ENCODE data around the gene CDH19.

Gene CDH19

DNA sequence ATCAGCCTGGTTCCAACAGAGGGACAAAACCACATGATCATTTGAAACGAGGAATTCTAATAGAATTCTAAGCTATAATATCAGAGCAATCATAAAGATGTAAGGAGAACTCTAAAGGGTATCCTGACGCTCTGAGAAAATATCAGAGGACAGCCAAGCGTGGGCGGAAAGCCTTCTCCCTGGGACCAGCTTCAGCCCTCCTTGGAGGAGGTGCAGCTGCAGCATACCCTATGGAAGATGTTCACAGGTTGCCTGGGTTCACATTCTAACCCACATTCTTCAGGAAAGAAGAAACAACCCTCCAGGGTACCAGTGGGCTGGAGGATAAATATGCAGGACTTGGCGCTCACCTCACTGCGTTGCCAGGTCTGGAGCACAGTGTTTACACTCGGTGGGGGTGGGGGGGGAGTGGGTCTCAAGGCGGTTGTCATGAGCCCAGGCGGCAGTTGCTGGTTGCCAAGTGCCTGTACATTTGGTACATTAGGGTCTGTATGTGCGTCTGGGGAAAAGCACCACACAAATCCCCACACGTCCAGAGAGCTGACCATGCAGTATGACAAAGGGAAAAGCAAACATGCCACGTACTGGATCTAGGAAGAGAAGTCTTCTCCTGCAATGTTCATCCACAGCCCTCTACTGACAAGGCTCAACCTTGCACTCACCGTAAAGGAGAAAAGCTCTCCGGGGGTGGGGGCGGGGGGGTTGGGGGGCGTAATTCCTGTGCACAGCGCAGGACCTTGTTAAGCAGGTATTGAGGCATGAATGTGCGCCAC lies 80.5 kb downstream of the CDH19 start:
- H3K4me3 ChIP-seq (ENCODE audit: control insufficient read depth, low read depth, low read length), result no peak overlapping the region
- TF ChIP-seq, protein P1, sequence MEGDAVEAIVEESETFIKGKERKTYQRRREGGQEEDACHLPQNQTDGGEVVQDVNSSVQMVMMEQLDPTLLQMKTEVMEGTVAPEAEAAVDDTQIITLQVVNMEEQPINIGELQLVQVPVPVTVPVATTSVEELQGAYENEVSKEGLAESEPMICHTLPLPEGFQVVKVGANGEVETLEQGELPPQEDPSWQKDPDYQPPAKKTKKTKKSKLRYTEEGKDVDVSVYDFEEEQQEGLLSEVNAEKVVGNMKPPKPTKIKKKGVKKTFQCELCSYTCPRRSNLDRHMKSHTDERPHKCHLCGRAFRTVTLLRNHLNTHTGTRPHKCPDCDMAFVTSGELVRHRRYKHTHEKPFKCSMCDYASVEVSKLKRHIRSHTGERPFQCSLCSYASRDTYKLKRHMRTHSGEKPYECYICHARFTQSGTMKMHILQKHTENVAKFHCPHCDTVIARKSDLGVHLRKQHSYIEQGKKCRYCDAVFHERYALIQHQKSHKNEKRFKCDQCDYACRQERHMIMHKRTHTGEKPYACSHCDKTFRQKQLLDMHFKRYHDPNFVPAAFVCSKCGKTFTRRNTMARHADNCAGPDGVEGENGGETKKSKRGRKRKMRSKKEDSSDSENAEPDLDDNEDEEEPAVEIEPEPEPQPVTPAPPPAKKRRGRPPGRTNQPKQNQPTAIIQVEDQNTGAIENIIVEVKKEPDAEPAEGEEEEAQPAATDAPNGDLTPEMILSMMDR (conservative IDR thresholded peaks at IDR 0.05; ENCODE audit: control insufficient read depth, insufficient read depth, low read depth, low read length), result no peak
- DNase-seq (ENCODE audit: low read depth), result no peak

DNA sequence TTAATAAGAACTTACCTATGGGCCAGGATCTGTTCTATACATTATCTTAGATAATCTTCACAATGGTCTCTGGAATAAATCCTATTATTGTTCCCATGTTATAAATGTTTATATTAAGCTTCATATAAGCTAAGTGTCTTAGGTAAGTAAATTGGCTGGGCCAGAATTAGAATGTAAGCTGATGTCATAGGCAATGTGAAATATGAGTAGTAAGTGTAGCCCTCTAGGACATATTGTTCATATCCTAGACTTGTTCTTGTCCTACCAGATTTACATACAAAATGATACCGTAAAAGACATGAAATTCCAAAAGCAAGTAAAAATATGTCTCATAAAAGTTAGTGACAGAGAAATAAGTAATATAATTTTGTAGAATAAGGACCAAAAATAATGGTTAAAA lies 89.9 kb downstream of the CDH19 start:
- DNase-seq (ENCODE audit: low read depth), result no peak
- TF ChIP-seq, protein P1 (conservative IDR thresholded peaks at IDR 0.05; ENCODE audit: control insufficient read depth, insufficient read depth, low read depth, low read length), result no peak
- no peak overlapping the region for H3K4me3 ChIP-seq (ENCODE audit: control insufficient read depth, low read depth, low read length)

DNA sequence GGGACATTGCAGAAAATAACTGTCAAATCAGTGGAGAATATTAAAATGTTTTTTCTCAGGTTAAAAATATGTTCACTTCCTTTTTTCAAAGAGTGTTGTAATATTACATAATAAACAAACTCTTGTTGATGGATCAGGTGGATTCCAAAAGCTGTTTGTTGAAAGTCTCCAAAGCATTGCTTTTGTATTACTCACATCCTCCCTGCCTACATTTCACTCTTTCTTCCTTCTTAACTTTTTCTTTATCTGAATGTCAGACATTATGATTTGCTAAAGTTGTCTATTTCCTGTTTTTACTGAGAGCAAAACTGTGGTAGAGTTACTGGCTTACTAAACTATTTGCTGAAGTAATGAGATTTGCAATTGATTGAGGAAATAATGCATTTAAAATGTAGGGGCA lies 92.1 kb downstream of the CDH19 start:
- TF ChIP-seq, protein P1 (conservative IDR thresholded peaks at IDR 0.05; ENCODE audit: control insufficient read depth, insufficient read depth, low read depth, low read length), result no peak
- no peak for DNase-seq (ENCODE audit: low read depth)
- no peak overlapping the region for H3K4me3 ChIP-seq (ENCODE audit: control insufficient read depth, low read depth, low read length)

DNA sequence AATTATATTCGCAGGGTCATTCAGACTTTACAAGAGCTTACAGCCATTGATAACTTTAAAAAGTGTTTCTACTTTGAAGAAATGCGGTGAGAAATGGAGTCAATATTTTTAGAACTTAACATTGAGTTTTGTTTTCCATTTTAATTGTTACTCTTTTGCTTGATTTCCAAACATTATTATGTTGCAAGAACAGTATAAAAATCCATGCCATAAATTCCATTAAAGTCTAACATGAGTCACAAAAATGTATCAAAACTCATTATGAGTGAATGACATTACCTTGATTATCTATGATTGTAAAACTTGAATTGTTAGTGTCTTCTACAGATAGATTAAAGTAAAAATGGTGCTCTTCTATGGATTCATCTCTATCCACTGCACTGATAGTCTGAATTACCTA lies 92.6 kb downstream of the CDH19 start:
- no peak for DNase-seq (ENCODE audit: low read depth)
- TF ChIP-seq, protein P1 (conservative IDR thresholded peaks at IDR 0.05; ENCODE audit: control insufficient read depth, insufficient read depth, low read depth, low read length), result no peak
- no peak overlapping the region for H3K4me3 ChIP-seq (ENCODE audit: control insufficient read depth, low read depth, low read length)

DNA sequence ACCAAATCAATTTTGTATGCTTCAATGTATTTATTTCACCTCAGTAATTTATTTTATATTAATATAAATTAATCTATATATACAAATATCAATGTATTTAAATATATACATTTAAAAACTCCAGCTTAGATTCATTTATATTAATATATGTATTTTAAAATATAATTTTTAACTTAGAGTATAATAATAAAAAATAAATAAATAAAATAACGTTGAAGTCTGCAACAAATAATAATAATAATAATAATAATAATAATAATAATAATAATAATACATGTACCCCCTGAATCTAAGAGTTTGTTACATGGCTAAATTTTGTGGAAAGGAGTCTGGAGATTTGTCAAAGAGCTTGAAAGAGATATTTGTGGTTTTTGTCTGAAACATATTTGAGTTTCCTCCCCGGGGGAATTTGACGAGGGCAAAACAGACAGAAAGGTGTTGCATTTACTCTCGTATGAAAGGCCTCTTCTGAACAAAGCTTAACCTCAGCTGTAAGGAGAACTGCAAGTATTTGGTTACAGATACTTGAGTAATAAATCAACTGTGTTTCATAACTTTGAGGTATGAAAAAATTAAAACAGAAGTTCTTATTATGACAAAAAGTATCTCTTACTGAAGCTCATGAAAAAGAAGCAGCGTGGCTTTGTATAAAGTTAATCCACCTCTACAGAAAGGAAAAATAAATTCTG lies 93.4 kb downstream of the CDH19 start:
- H3K4me3 ChIP-seq (ENCODE audit: control insufficient read depth, low read depth, low read length), result no peak overlapping the region
- no peak for DNase-seq (ENCODE audit: low read depth)
- TF ChIP-seq, protein P1 (conservative IDR thresholded peaks at IDR 0.05; ENCODE audit: control insufficient read depth, insufficient read depth, low read depth, low read length), result no peak

DNA sequence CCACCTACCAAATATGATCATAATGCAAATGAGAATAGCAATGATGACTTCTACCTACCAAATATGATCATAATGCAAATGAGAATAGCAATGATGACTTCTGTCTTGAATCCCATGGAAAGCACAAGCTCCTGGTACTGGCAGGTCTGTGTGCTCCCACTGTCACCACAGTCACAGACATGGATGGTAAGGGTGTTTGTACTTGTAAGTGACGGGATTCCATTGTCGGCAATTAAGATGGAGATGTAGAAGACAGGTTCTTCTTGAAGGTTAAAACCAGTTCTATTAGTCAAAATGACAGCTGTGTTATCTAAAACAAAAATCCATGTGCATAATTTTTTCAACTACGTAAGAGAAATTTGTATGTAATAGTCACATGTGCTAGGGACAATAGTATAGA lies 95.0 kb downstream of the CDH19 start:
- no peak for DNase-seq (ENCODE audit: low read depth)
- H3K4me3 ChIP-seq (ENCODE audit: control insufficient read depth, low read depth, low read length), result no peak overlapping the region
- TF ChIP-seq, protein P1 (conservative IDR thresholded peaks at IDR 0.05; ENCODE audit: control insufficient read depth, insufficient read depth, low read depth, low read length), result no peak
